H1 (cell line): ENCODE results near the gene GOSR1. TPM values are rescaled to one million over a fixed set of nuclear protein-coding genes. Genes with fewer than 3 reads are reported as not detected.
A peak's percentile ranks its signal among the peaks of the same experiment; 100 is the strongest.

Source experiments
- CTCF ChIA-PET: fragments of 300-600 bp; sonication (Branson Sonifier 250); formaldehyde crosslinking; loops from one replicate; lab custom pipeline; 2021; ENCODE audit not compliant: partially characterized antibody; lab: Charles Lee
- POLR2A ChIA-PET: fragments of 300-600 bp; sonication (Branson Sonifier 250); formaldehyde crosslinking; loops from one replicate; lab custom pipeline; 2021; ENCODE audit warnings: inconsistent platforms; ENCODE audit not compliant: partially characterized antibody; lab: Charles Lee
- DNase-seq, 2 experiments: peaks; one replicate each; pipeline versions ENCODE4 v3.0.0 to v3.0.0-alpha.2; 2010 to 2022; ENCODE audit warnings: low spot score in 2 of 2, low read depth in 1 of 2, mixed read lengths in 1 of 2
- FAIRE-seq: peaks from 2 replicates; lab custom pipeline; 2011; peaks lifted over from hg19 to GRCh38; lab: Jason Lieb, UNC
- H2AFZ ChIP-seq: 2 replicates; pipeline ENCODE4 v1.8.1; 2012; ENCODE audit warnings: low read length, inconsistent platforms
- H2AK5ac ChIP-seq: 2 replicates; pipeline ENCODE4 v1.6.1; 2013; ENCODE audit warnings: low read depth, low read length
- H2BK120ac ChIP-seq: replicated peaks from 2 replicates; pipeline ENCODE3; 2013; ENCODE audit warnings: low read depth, low read length, inconsistent platforms
- H2BK12ac ChIP-seq: 2 replicates; pipeline ENCODE4 v1.6.1; 2013; ENCODE audit warnings: low read depth, low read length
- H2BK15ac ChIP-seq: 2 replicates; pipeline ENCODE4 v1.6.1; 2013; ENCODE audit warnings: low read length
- H2BK20ac ChIP-seq: 2 replicates; pipeline ENCODE4 v1.6.1; 2013; ENCODE audit warnings: low read length
- H2BK5ac ChIP-seq: 2 replicates; pipeline ENCODE4 v1.6.1; 2013; ENCODE audit warnings: low read depth, low read length
- H3K14ac ChIP-seq: 2 replicates; pipeline ENCODE4 v1.6.1; 2013; ENCODE audit warnings: inconsistent platforms; ENCODE audit not compliant: insufficient read length
- H3K18ac ChIP-seq: 2 replicates; pipeline ENCODE4 v1.6.1; 2013; ENCODE audit warnings: low read length; ENCODE audit errors: extremely low read depth
- H3K23ac ChIP-seq: 2 replicates; pipeline ENCODE4 v1.6.1; 2013; ENCODE audit warnings: inconsistent platforms; ENCODE audit not compliant: insufficient read length
- H3K23me2 ChIP-seq: 2 replicates; pipeline ENCODE4 v1.6.1; 2013; ENCODE audit warnings: low read depth, low read length
- H3K27ac ChIP-seq: 2 replicates; pipeline ENCODE4 v1.6.1; 2011; ENCODE audit warnings: low read depth, low read length, inconsistent platforms
- H3K27me3 ChIP-seq, 4 experiments: replicated peaks in 1 of 4; 1 replicate in 1 of 4; 2 replicates in 3 of 4; pipeline versions ENCODE4 v1.6.1 to v1.8.1; 2011 to 2013; ENCODE audit warnings: low read length in 3 of 4, mild to moderate bottlenecking in 3 of 4, inconsistent platforms in 2 of 4, mixed read lengths in 2 of 4, moderate library complexity in 1 of 4; ENCODE audit not compliant: control insufficient read depth in 3 of 4, insufficient read depth in 3 of 4; ENCODE audit errors: extremely low read depth in 1 of 4
- H3K36me3 ChIP-seq, 4 experiments: 2 replicates each; pipeline versions ENCODE4 v1.6.1 to v1.8.1; 2011 to 2013; ENCODE audit warnings: mild to moderate bottlenecking in 4 of 4, low read length in 3 of 4, moderate library complexity in 2 of 4, control low read depth in 1 of 4, inconsistent platforms in 1 of 4; ENCODE audit not compliant: insufficient read depth in 4 of 4, control insufficient read depth in 2 of 4
- H3K4ac ChIP-seq: replicated peaks from 2 replicates; pipeline ENCODE3; 2013; ENCODE audit warnings: low read length, low read depth, mixed read lengths, inconsistent platforms; ENCODE audit not compliant: insufficient read length
- H3K4me1 ChIP-seq, 4 experiments: replicated peaks in 1 of 4; 1 replicate in 1 of 4; 2 replicates in 3 of 4; pipeline versions ENCODE4 v1.6.1 to v1.8.1; 2011 to 2013; ENCODE audit warnings: low read length in 3 of 4, inconsistent platforms in 2 of 4, mixed read lengths in 1 of 4; ENCODE audit not compliant: insufficient read depth in 4 of 4, control insufficient read depth in 3 of 4
- H3K4me2 ChIP-seq, 2 experiments: 2 replicates each; pipeline versions ENCODE4 v1.6.1 to v1.8.1; 2011 to 2013; ENCODE audit warnings: low read depth in 2 of 2, low read length in 2 of 2, control low read depth in 1 of 2, inconsistent platforms in 1 of 2, mild to moderate bottlenecking in 1 of 2; ENCODE audit not compliant: insufficient read depth in 1 of 2
- H3K4me3 ChIP-seq, 4 experiments: fragments of 200-600, 300-600 bp in 1 of 4; sonication (generic), shearing (Covaris generic), sonication (Bioruptor Twin) in 1 of 4; 2 replicates each; pipeline versions ENCODE4 v1.5.1 to v1.8.1; 2011 to 2016; ENCODE audit warnings: low read length in 4 of 4, low read depth in 3 of 4, control low read depth in 2 of 4, inconsistent platforms in 2 of 4, mild to moderate bottlenecking in 2 of 4, mixed read lengths in 1 of 4, moderate library complexity in 1 of 4; ENCODE audit not compliant: insufficient read depth in 2 of 4; ENCODE audit errors: extremely low read depth in 1 of 4
- H3K56ac ChIP-seq: replicated peaks from 2 replicates; pipeline ENCODE3; 2013; ENCODE audit warnings: low read depth, mild to moderate bottlenecking, mixed read lengths, low read length, inconsistent platforms; ENCODE audit not compliant: insufficient read length
- H3K79me1 ChIP-seq: 2 replicates; pipeline ENCODE4 v1.6.1; 2013; ENCODE audit warnings: low read depth, low read length, control low read depth
- H3K79me2 ChIP-seq, 2 experiments: 2 replicates each; pipeline versions ENCODE4 v1.6.1 to v1.8.1; 2012 to 2013; ENCODE audit warnings: low read length in 2 of 2, mild to moderate bottlenecking in 2 of 2, inconsistent platforms in 1 of 2; ENCODE audit not compliant: insufficient read depth in 2 of 2, control insufficient read depth in 1 of 2
- H3K9ac ChIP-seq, 4 experiments: replicated peaks in 1 of 4; 1 replicate in 1 of 4; 2 replicates in 3 of 4; pipeline versions ENCODE4 v1.6.1 to v1.8.1; 2011 to 2013; ENCODE audit warnings: low read depth in 3 of 4, low read length in 3 of 4, control low read depth in 2 of 4, mild to moderate bottlenecking in 2 of 4, moderate library complexity in 2 of 4, inconsistent platforms in 1 of 4; ENCODE audit errors: extremely low read depth in 1 of 4
- H3K9me3 ChIP-seq, 2 experiments: 2 replicates each; pipeline versions ENCODE4 v1.6.1 to v1.8.1; 2012 to 2013; ENCODE audit warnings: mild to moderate bottlenecking in 2 of 2, moderate library complexity in 2 of 2, control low read depth in 1 of 2, inconsistent platforms in 1 of 2, low read depth in 1 of 2, low read length in 1 of 2, mixed read lengths in 1 of 2; ENCODE audit not compliant: insufficient read depth in 2 of 2
- H4K20me1 ChIP-seq, 2 experiments: replicated peaks in 1 of 2; 2 replicates each; pipeline versions ENCODE3 to v1.8.1; 2011 to 2013; ENCODE audit warnings: inconsistent platforms in 2 of 2, low read length in 2 of 2, mild to moderate bottlenecking in 1 of 2; ENCODE audit not compliant: insufficient read depth in 2 of 2, control insufficient read depth in 1 of 2
- H4K5ac ChIP-seq: 2 replicates; pipeline ENCODE4 v1.6.1; 2013; ENCODE audit warnings: low read length, low read depth, mixed read lengths, inconsistent platforms; ENCODE audit not compliant: insufficient read length
- H4K8ac ChIP-seq: 2 replicates; pipeline ENCODE4 v1.8.0; 2013; ENCODE audit warnings: mild to moderate bottlenecking, moderate library complexity, low read length, inconsistent platforms; ENCODE audit not compliant: insufficient read depth; ENCODE audit errors: extremely low read depth
- H4K91ac ChIP-seq: replicated peaks from 2 replicates; pipeline ENCODE3; 2013; ENCODE audit warnings: low read length, mixed read lengths, inconsistent platforms; ENCODE audit not compliant: insufficient read length
- CHD2 ChIP-seq: IDR thresholded peaks from 2 replicates; pipeline ENCODE4 v1.6.1; 2012; ENCODE audit warnings: low read length, improper control_type of control experiment
- CREB1 ChIP-seq: IDR thresholded peaks from 2 replicates; pipeline ENCODE4 v1.6.1; 2012; ENCODE audit warnings: inconsistent platforms
- RFX5 ChIP-seq: IDR thresholded peaks from 2 replicates; pipeline ENCODE4 v1.6.1; 2011; ENCODE audit warnings: low read depth, low read length, improper control_type of control experiment, borderline replicate concordance
- WGBS, 2 experiments: shearing (Covaris generic) in 1 of 2; methylation state at CpG; one replicate each; pipeline versions ENCODE4 v1.1.6 to v1.1.7; 2013 to 2015; ENCODE audit warnings: low lambda C conversion rate in 2 of 2, mixed read lengths in 2 of 2, inconsistent platforms in 1 of 2, low coverage in 1 of 2, missing lambda C conversion rate in 1 of 2; ENCODE audit not compliant: insufficient replicate concordance in 2 of 2, insufficient coverage in 1 of 2, insufficient read length in 1 of 2; ENCODE audit errors: extremely low coverage in 1 of 2, missing lambda C conversion rate in 1 of 2; 5-methylcytosine and 5-hydroxymethylcytosine counted together
- polyA plus RNA-seq, 7 experiments: library from polyadenylated mRNA; depleted of rRNA in 3 of 7; stranded (reverse) in 5 of 7; unstranded in 2 of 7; fragments of >200 nt in 5 of 7; fragments of 200-250 nt in 2 of 7; gene quantifications; 1 replicate in 5 of 7; 2 replicates in 1 of 7; 4 replicates in 1 of 7; pipeline versions ENCODE4 v1.2.1 to v1.2.3, GENCODE V29; 2011 to 2013; ENCODE audit warnings: missing spikeins in 2 of 7, mixed read lengths in 2 of 7
- total RNA-seq: library from RNA; stranded (reverse); fragmentation: NEBNext Ultra II Directional; extraction: Animal tissue kit (Norgen Biotek cat#: 25700); gene quantifications from 2 replicates; pipeline ENCODE4 v1.2.1, GENCODE V29; 2021

Gene GOSR1
- total and polyA plus RNA-seq, 2 of the 8 experiments (the other 6 are each of a cell fraction or from before 2014, with no cell fraction given), result 9.2 to 43.3 TPM

GRCh38 chr17:30555942-30556341 lies 78.7 kb downstream of the GOSR1 start:
- Histone ChIP-seq H3K27ac (no peak overlapping the region), H3K23me2 (no peaks in the 10 kb centered on the region), H3K27me3 (no peaks in the 10 kb centered on the region), H3K79me2 (no peaks in the 10 kb centered on the region), H3K9ac (no peak overlapping the region), H2BK20ac (no peak overlapping the region), H4K20me1 (no peaks in the 10 kb centered on the region), H3K18ac (no peak overlapping the region), H3K4me2 (no peak overlapping the region), H2AFZ (no peak overlapping the region), H3K56ac (no peak overlapping the region), H2BK120ac (no peak overlapping the region), H3K79me1 (no peaks in the 10 kb centered on the region), H3K4me3 (no peak overlapping the region), H2AK5ac (no peak overlapping the region), H2BK15ac (no peak overlapping the region), H3K9me3 (no peaks in the 10 kb centered on the region), H3K4me1 (no peaks in the 10 kb centered on the region), H2BK5ac (no peak overlapping the region), H4K91ac (no peak overlapping the region), H4K5ac (no peak overlapping the region), H3K36me3 (no peaks in the 10 kb centered on the region), H4K8ac (peak overlapping the region; percentile 72; the same call in 1 of the 2 replicates), H3K4ac (no peak overlapping the region), H3K14ac (no peak overlapping the region), H3K23ac (no peak overlapping the region), H2BK12ac (no peak overlapping the region; the same call in 1 of the 2 replicates)
- DNase-seq (no peak), FAIRE-seq (no peak)
- CTCF ChIA-PET, result interaction anchor here (0.6 to 3.1 kb wide), 14 partner anchors 10 to 284 kb away, joined by 3 to 15 read pairs (median 4); partner anchors contain the start of gene GOSR1
- POLR2A ChIA-PET, result interaction anchor here (1.2 kb wide), 1 partner anchor 29 kb away, joined by 3 read pairs; no protein-coding TSS in a partner anchor
- 91% methylated on average over 5 of the region's 5 CpGs; no CpG with 5 or more reads in 1 of the 2 experiments for WGBS, 2 experiments
- TF ChIP-seq CHD2 (no peak), CREB1 (no peak), RFX5 (no peak)
